ENCODE measurements around the gene GALNT14.

GRCh38 chr2:30899516-30900054, 238.7 kb downstream of the GALNT14 start:
- TF ChIP-seq GABPA (IDR thresholded peaks at IDR 0.05; ENCODE audit: low read depth) = no peak
- TF ChIP-seq TCF12 (IDR thresholded peaks at IDR 0.05; ENCODE audit: low read depth, low read length) = no peak
- TF ChIP-seq EZH2 (IDR thresholded peaks at IDR 0.05; ENCODE audit: borderline replicate concordance, control insufficient read depth, low read depth, low read length) = no peak
